Spleen (tissue), 11 donors: ENCODE results near the gene GPR161. TPM values are rescaled to one million over a fixed set of nuclear protein-coding genes. Genes with fewer than 3 reads are reported as not detected.

Experiments
- DNase-seq: peaks from one replicate; pipeline ENCODE4 v3.0.0-alpha.2; 2020
- H3K27ac ChIP-seq, 8 donors: fragments of 200-600 bp; sonication (generic) in 7 of 8; 1 replicate in 4 of 8; 2 replicates in 4 of 8; pipeline versions ENCODE4 v1.5.0 to v1.8.0; 2016 to 2021; ENCODE audit warnings: inconsistent platforms in 4 of 8, mild to moderate bottlenecking in 4 of 8, moderate library complexity in 1 of 8
- H3K27me3 ChIP-seq, 7 donors: fragments of 200-600 bp; sonication (generic) in 6 of 7; replicated peaks in 1 of 7; 1 replicate in 4 of 7; 2 replicates in 3 of 7; pipeline versions ENCODE4 v1.5.0 to v1.8.0; 2016 to 2021; ENCODE audit warnings: inconsistent platforms in 3 of 7, mild to moderate bottlenecking in 1 of 7
- H3K36me3 ChIP-seq, 6 donors: fragments of 200-600 bp; sonication (generic) in 5 of 6; 1 replicate in 4 of 6; 2 replicates in 2 of 6; pipeline versions ENCODE4 v1.5.0 to v1.8.0; 2016 to 2021; ENCODE audit warnings: inconsistent platforms in 2 of 6
- H3K4me1 ChIP-seq, 6 donors: fragments of 200-600 bp; sonication (generic) in 5 of 6; 1 replicate in 3 of 6; 2 replicates in 3 of 6; pipeline versions ENCODE4 v1.5.0 to v1.8.0; 2016 to 2021; ENCODE audit warnings: inconsistent platforms in 3 of 6
- H3K4me3 ChIP-seq, 8 donors: fragments of 200-600 bp; sonication (generic) in 7 of 8; 1 replicate in 4 of 8; 2 replicates in 4 of 8; pipeline versions ENCODE4 v1.5.0 to v1.8.0; 2016 to 2021; ENCODE audit warnings: inconsistent platforms in 4 of 8, mild to moderate bottlenecking in 4 of 8, moderate library complexity in 2 of 8
- H3K9me3 ChIP-seq, 8 donors: fragments of 200-600 bp; sonication (generic) in 7 of 8; 1 replicate in 4 of 8; 2 replicates in 4 of 8; pipeline versions ENCODE4 v1.5.0 to v1.8.0; 2016 to 2021; ENCODE audit warnings: inconsistent platforms in 4 of 8
- CTCF ChIP-seq, 11 experiments: fragments of 200-600 bp in 7 of 11; fragments of 450-650 bp in 4 of 11; sonication (generic) in 4 of 11; IDR thresholded peaks in 8 of 11; conservative IDR thresholded peaks in 3 of 11; 1 replicate in 7 of 11; 2 replicates in 4 of 11; pipeline versions ENCODE4 v1.4.0 to v1.8.0; 2016 to 2021; ENCODE audit warnings: antibody characterized with exemption in 11 of 11, inconsistent platforms in 4 of 11, mild to moderate bottlenecking in 1 of 11
- POLR2A ChIP-seq, 3 donors: fragments of 450-650 bp; IDR thresholded peaks; one replicate each; pipeline ENCODE4 v1.5.1; 2017; ENCODE audit warnings: antibody characterized with exemption in 3 of 3, mild to moderate bottlenecking in 1 of 3
- POLR2AphosphoS5 ChIP-seq, 3 donors: sonication (generic); formaldehyde crosslinking; IDR thresholded peaks; one replicate each; pipeline ENCODE4 v1.5.1; 2017; ENCODE audit warnings: antibody characterized with exemption in 3 of 3
- whole genome bisulfite sequencing, 5 donors: extraction: QIAGEN DNeasy Blood & Tissue Kit in 3 of 5; methylation state at CpG; one replicate each; pipeline versions ENCODE4 v1.1.5 to v1.1.7; 2013 to 2018; 5-methylcytosine and 5-hydroxymethylcytosine counted together
- intact Hi-C: fragments of 100-400 bp; cut with DNase I; formaldehyde crosslinking; loops from one replicate; pipeline ENCODE4 v1.15.0; 2023; ENCODE audit warnings: low total_unique reads
- polyA plus RNA-seq, 3 donors: library from polyadenylated mRNA; stranded (reverse); fragments of 200-250 nt; gene quantifications; one replicate each; pipeline ENCODE4 v1.2.1, GENCODE V29; 2013
- total RNA-seq, 7 donors: library from RNA; depleted of rRNA in 3 of 7; stranded (reverse); fragments of >200 nt in 3 of 7; fragmentation: NEBNext Ultra II Directional in 4 of 7; extraction: Animal tissue kit (Norgen Biotek cat#: 25700) in 4 of 7; gene quantifications; one replicate each; pipeline versions ENCODE4 v1.1.0 to v1.2.1, GENCODE V29; 2016 to 2021
- donor health status: healthy with polysubstance abuse.
- donor health status: DM: no; HTN: no; CAD: no; lungs with moderate emphysema.
- donor health status: DM: no; HTN: no; CAD: no.
- donor health status: Bipolar disorder and iron deficiency.
- donor health status: healthy.
- donor health status: DM: no; HTN: no; CAD: no.
- donor health status: DM: yes; HTN: yes; CAD: no.

Gene GPR161
- total and polyA plus RNA-seq, 10 donors: 0.53 to 5.5 (median 3.6) TPM

GRCh38 chr1:168146626-168147025, 9.9 kb upstream of the GPR161 start:
- no peak overlapping the region for H3K4me3 ChIP-seq
- intact Hi-C loops: no loop called here
- H3K27me3 ChIP-seq: no peaks in the 10 kb centered on the region
- no peak for DNase-seq
- no peaks in the 10 kb centered on the region for H3K9me3 ChIP-seq
- TF ChIP-seq CTCF (IDR thresholded peaks at IDR 0.05 in 8 of 11, conservative IDR thresholded peaks at IDR 0.05 in 3 of 11): no peak
- TF ChIP-seq POLR2AphosphoS5 (IDR thresholded peaks at IDR 0.05): no peak
- no peak for TF ChIP-seq POLR2A (IDR thresholded peaks at IDR 0.05)
- H3K4me1 ChIP-seq: peaks cover 0 to 28% (median 17%) of the 10 kb centered on the region in 6 donors
- WGBS, 5 donors: 91 to 93% (median 92%) methylated on average over 11 of the region's 11 CpGs
- no peaks in the 10 kb centered on the region for H3K36me3 ChIP-seq
- peak overlapping the region in 1 of 8 donors; percentile 59 for H3K27ac ChIP-seq

- H3K4me3 ChIP-seq: peak overlapping the region in 1 of 8 donors; percentile 17
- WGBS, 5 donors: 37 to 68% (median 52%) methylated on average over 3 to 5 of the region's 5 CpGs
- no peaks in the 10 kb centered on the region for H3K9me3 ChIP-seq
- H3K36me3 ChIP-seq: no peaks in the 10 kb centered on the region
- H3K27ac ChIP-seq: peak overlapping the region in 2 of 8 donors; percentile 50 to 59
- H3K4me1 ChIP-seq: peaks cover 0 to 28% (median 17%) of the 10 kb centered on the region in 6 donors
- intact Hi-C loops: no loop called here
- H3K27me3 ChIP-seq: no peaks in the 10 kb centered on the region
- no peak for DNase-seq
- TF ChIP-seq CTCF (IDR thresholded peaks at IDR 0.05 in 8 of 11, conservative IDR thresholded peaks at IDR 0.05 in 3 of 11) (peak in 1 of 11 experiments; percentile 6), POLR2A (IDR thresholded peaks at IDR 0.05) (no peak), POLR2AphosphoS5 (IDR thresholded peaks at IDR 0.05) (no peak)
Measured at GRCh38 chr1:168146160-168146539, 9.4 kb upstream of the GPR161 start.

- Histone ChIP-seq H3K27ac (peak overlapping the region in 6 of 8 donors; percentile 4 to 59 (median 35)), H3K9me3 (no peaks in the 10 kb centered on the region), H3K4me1 (peaks cover 0 to 28% (median 17%) of the 10 kb centered on the region in 6 donors), H3K27me3 (no peaks in the 10 kb centered on the region), H3K4me3 (peak overlapping the region in 1 of 8 donors; percentile 17), H3K36me3 (no peaks in the 10 kb centered on the region)
- WGBS, 5 donors: 18 to 25% (median 22%) methylated on average over 14 to 15 of the region's 15 CpGs
- DNase-seq: peak; percentile 96
- TF ChIP-seq CTCF (IDR thresholded peaks at IDR 0.05 in 8 of 11, conservative IDR thresholded peaks at IDR 0.05 in 3 of 11): peak; percentile 86 to 98 (median 94)
- TF ChIP-seq POLR2AphosphoS5 (IDR thresholded peaks at IDR 0.05): peak in 1 of 3 donors; percentile 26
- TF ChIP-seq POLR2A (IDR thresholded peaks at IDR 0.05): no peak
- intact Hi-C loops: no loop called here
Measured at GRCh38 chr1:168145184-168146159, 8.7 kb upstream of the GPR161 start.

- H3K4me1 ChIP-seq: peaks cover 0 to 25% (median 12%) of the 10 kb centered on the region in 6 donors
- no peaks in the 10 kb centered on the region for H3K9me3 ChIP-seq
- H3K27me3 ChIP-seq: peaks cover 0 to 5% (median 0%) of the 10 kb centered on the region in 7 donors
- DNase-seq: no peak
- no peak overlapping the region for H3K4me3 ChIP-seq
- no peak overlapping the region for H3K27ac ChIP-seq
- TF ChIP-seq CTCF (IDR thresholded peaks at IDR 0.05 in 8 of 11, conservative IDR thresholded peaks at IDR 0.05 in 3 of 11): no peak
- no peak for TF ChIP-seq POLR2AphosphoS5 (IDR thresholded peaks at IDR 0.05)
- TF ChIP-seq POLR2A (IDR thresholded peaks at IDR 0.05): no peak
- intact Hi-C loops: no loop called here
- no peaks in the 10 kb centered on the region for H3K36me3 ChIP-seq
- 84 to 96% (median 90%) methylated on average over 3 of the region's 3 CpGs for WGBS, 5 donors
Measured at GRCh38 chr1:168141871-168142385, 5.2 kb upstream of the GPR161 start.
